Measurements from ENCODE around the gene UXS1. TPM values are rescaled to one million over a fixed set of nuclear protein-coding genes. Genes with fewer than 3 reads are reported as not detected.

UXS1 gene
- total RNA-seq, 1 donor from 2014 or later, result 35.6 TPM

DNA sequence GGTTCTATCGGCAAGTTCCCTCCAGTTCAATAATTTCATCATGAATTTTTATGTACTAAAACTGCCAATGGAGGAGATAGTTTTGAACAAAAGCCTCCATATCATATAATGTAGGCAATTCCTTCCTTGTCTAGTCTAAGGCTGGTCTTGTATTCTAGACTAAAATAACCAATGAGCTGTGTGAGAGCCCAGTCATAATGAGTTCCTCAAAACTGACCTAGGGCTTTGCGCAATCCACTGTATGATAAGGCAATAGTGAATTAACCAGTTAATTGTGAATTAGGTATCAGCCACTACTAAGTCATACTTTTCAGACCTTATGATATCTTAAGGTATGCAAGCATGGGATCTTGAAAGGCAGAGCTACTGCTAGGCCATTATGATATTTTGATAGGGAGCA, 7.6 kb upstream of the UXS1 start:
- Histone ChIP-seq H3K4me3 (no peak overlapping the region), H3K27me3 (no peaks in the 10 kb centered on the region), H3K27ac (no peak overlapping the region), H3K9me3 (no peaks in the 10 kb centered on the region), H3K36me3 (no peaks in the 10 kb centered on the region), H3K4me1 (no peaks in the 10 kb centered on the region)
- intact Hi-C loops (cut with DNase I), result no loop called here
- DNase-seq (ENCODE audit: extremely low spot score in 2 of 2), result no peak
- no peak for TF ChIP-seq POLR2A (IDR thresholded peaks at IDR 0.05)

DNA sequence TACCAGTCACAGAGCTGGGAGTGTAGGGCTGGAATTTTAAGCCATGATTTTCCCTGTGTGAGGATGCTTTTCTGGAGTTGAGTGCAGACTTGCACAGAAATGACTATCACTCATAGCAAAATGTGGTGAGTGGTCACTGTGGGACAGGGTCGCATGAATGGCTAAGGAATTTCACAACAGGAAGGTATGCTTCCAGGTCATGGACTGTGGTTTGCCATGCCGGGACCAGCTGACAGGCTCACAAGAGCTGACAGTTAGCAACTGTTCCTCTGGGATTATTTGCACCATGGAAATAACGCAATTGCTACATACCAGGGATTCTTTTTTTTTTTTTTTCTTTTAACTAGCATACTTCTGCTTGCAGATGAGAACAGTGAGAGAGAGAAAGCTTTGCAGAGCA, 3.8 kb upstream of the UXS1 start:
- H3K4me3 ChIP-seq, result no peak overlapping the region
- intact Hi-C loops (cut with DNase I), result no loop called here
- no peaks in the 10 kb centered on the region for H3K9me3 ChIP-seq
- H3K27ac ChIP-seq, result no peak overlapping the region
- no peaks in the 10 kb centered on the region for H3K36me3 ChIP-seq
- no peak for DNase-seq (ENCODE audit: extremely low spot score in 2 of 2)
- TF ChIP-seq, protein P1, sequence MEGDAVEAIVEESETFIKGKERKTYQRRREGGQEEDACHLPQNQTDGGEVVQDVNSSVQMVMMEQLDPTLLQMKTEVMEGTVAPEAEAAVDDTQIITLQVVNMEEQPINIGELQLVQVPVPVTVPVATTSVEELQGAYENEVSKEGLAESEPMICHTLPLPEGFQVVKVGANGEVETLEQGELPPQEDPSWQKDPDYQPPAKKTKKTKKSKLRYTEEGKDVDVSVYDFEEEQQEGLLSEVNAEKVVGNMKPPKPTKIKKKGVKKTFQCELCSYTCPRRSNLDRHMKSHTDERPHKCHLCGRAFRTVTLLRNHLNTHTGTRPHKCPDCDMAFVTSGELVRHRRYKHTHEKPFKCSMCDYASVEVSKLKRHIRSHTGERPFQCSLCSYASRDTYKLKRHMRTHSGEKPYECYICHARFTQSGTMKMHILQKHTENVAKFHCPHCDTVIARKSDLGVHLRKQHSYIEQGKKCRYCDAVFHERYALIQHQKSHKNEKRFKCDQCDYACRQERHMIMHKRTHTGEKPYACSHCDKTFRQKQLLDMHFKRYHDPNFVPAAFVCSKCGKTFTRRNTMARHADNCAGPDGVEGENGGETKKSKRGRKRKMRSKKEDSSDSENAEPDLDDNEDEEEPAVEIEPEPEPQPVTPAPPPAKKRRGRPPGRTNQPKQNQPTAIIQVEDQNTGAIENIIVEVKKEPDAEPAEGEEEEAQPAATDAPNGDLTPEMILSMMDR (IDR thresholded peaks at IDR 0.05), result no peak
- no peak for TF ChIP-seq POLR2AphosphoS5 (IDR thresholded peaks at IDR 0.05; ENCODE audit: insufficient read depth in 1 of 2, low read depth in 1 of 2)
- no peak for TF ChIP-seq POLR2A (IDR thresholded peaks at IDR 0.05)
- peaks cover 8% of the 10 kb centered on the region for H3K4me1 ChIP-seq
- no peaks in the 10 kb centered on the region for H3K27me3 ChIP-seq

GRCh38 chr2:106195981-106196380, 1.9 kb upstream of the UXS1 start:
- no peaks in the 10 kb centered on the region for H3K36me3 ChIP-seq
- H3K27ac ChIP-seq, result no peak overlapping the region
- H3K27me3 ChIP-seq, result no peaks in the 10 kb centered on the region
- peaks cover 17% of the 10 kb centered on the region for H3K4me1 ChIP-seq
- TF ChIP-seq POLR2AphosphoS5 (IDR thresholded peaks at IDR 0.05; ENCODE audit: insufficient read depth in 1 of 2, low read depth in 1 of 2) (no peak), POLR2A (IDR thresholded peaks at IDR 0.05) (no peak)
- TF ChIP-seq, protein P1 (IDR thresholded peaks at IDR 0.05), result no peak
- H3K9me3 ChIP-seq, result no peaks in the 10 kb centered on the region
- DNase-seq (ENCODE audit: extremely low spot score in 2 of 2), result no peak
- H3K4me3 ChIP-seq, result no peak overlapping the region
- intact Hi-C loops (cut with DNase I), result no loop called here

GRCh38 chr2:106195456-106195855, 1.4 kb upstream of the UXS1 start:
- no peak for DNase-seq (ENCODE audit: extremely low spot score in 2 of 2)
- Histone ChIP-seq H3K36me3 (no peaks in the 10 kb centered on the region), H3K27ac (no peak overlapping the region), H3K27me3 (no peaks in the 10 kb centered on the region), H3K9me3 (no peaks in the 10 kb centered on the region), H3K4me3 (no peak overlapping the region), H3K4me1 (peaks cover 17% of the 10 kb centered on the region)
- intact Hi-C loops (cut with DNase I), result no loop called here
- TF ChIP-seq, protein P1 (IDR thresholded peaks at IDR 0.05), result no peak
- TF ChIP-seq POLR2A (IDR thresholded peaks at IDR 0.05) (no peak), POLR2AphosphoS5 (IDR thresholded peaks at IDR 0.05; ENCODE audit: insufficient read depth in 1 of 2, low read depth in 1 of 2) (no peak)

GRCh38 chr2:106193690-106193976, 468 bp downstream of the UXS1 start:
- H3K27me3 ChIP-seq, result no peaks in the 10 kb centered on the region
- TF ChIP-seq, protein P1 (IDR thresholded peaks at IDR 0.05), result no peak
- no peak for TF ChIP-seq POLR2A (IDR thresholded peaks at IDR 0.05)
- TF ChIP-seq POLR2AphosphoS5 (IDR thresholded peaks at IDR 0.05; ENCODE audit: insufficient read depth in 1 of 2, low read depth in 1 of 2), result no peak
- intact Hi-C loops (cut with DNase I), result no loop called here
- peaks cover 26% of the 10 kb centered on the region for H3K4me1 ChIP-seq
- H3K4me3 ChIP-seq, result peak overlapping the region; percentile 88 to 93
- no peaks in the 10 kb centered on the region for H3K9me3 ChIP-seq
- peak overlapping the region; percentile 86 for H3K27ac ChIP-seq
- no peaks in the 10 kb centered on the region for H3K36me3 ChIP-seq
- no peak for DNase-seq (ENCODE audit: extremely low spot score in 2 of 2)
